Nephron progenitor cell (in vitro differentiated cells): ENCODE measurements around the gene CNTNAP2.

Experiments used
- DNase-seq: peaks from one replicate; pipeline ENCODE4 v3.0.0; 2021
- H3K27ac Mint-ChIP-seq: 2 replicates; pipeline ENCODE4 v1.8.0; 2021; ENCODE audit warnings: mild to moderate bottlenecking, moderate library complexity, mixed read lengths
- H3K27me3 Mint-ChIP-seq: 2 replicates; pipeline ENCODE4 v1.8.0; 2021; ENCODE audit warnings: mild to moderate bottlenecking, low read depth, mixed read lengths; ENCODE audit not compliant: poor library complexity
- H3K36me3 Mint-ChIP-seq: 2 replicates; pipeline ENCODE4 v1.8.0; 2021; ENCODE audit warnings: low read depth, mixed read lengths
- H3K4me1 Mint-ChIP-seq: 2 replicates; pipeline ENCODE4 v1.8.0; 2021; ENCODE audit warnings: mixed read lengths
- H3K4me3 Mint-ChIP-seq: 2 replicates; pipeline ENCODE4 v1.8.0; 2021; ENCODE audit warnings: mild to moderate bottlenecking, moderate library complexity, mixed read lengths
- H3K9me3 Mint-ChIP-seq: 2 replicates; pipeline ENCODE4 v1.8.0; 2021; ENCODE audit warnings: mild to moderate bottlenecking, moderate library complexity, mixed read lengths
- TF ChIP-seq, protein P1 (sequence below): fragments of 200-600 bp; sonication (generic); IDR thresholded peaks from 2 replicates; pipeline ENCODE4 v1.5.0; 2021; ENCODE audit warnings: antibody characterized with exemption

CNTNAP2 gene

GRCh38 chr7:147052818-147053217, 936.2 kb downstream of the CNTNAP2 start:
- no peak overlapping the region for H3K27ac Mint-ChIP-seq
- H3K4me1 Mint-ChIP-seq, result peaks cover 4% of the 10 kb centered on the region
- no peak for DNase-seq
- TF ChIP-seq, protein P1, sequence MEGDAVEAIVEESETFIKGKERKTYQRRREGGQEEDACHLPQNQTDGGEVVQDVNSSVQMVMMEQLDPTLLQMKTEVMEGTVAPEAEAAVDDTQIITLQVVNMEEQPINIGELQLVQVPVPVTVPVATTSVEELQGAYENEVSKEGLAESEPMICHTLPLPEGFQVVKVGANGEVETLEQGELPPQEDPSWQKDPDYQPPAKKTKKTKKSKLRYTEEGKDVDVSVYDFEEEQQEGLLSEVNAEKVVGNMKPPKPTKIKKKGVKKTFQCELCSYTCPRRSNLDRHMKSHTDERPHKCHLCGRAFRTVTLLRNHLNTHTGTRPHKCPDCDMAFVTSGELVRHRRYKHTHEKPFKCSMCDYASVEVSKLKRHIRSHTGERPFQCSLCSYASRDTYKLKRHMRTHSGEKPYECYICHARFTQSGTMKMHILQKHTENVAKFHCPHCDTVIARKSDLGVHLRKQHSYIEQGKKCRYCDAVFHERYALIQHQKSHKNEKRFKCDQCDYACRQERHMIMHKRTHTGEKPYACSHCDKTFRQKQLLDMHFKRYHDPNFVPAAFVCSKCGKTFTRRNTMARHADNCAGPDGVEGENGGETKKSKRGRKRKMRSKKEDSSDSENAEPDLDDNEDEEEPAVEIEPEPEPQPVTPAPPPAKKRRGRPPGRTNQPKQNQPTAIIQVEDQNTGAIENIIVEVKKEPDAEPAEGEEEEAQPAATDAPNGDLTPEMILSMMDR, result no peak
- H3K9me3 Mint-ChIP-seq, result no peaks in the 10 kb centered on the region
- H3K36me3 Mint-ChIP-seq, result no peaks in the 10 kb centered on the region
- H3K27me3 Mint-ChIP-seq, result no peaks in the 10 kb centered on the region
- no peak overlapping the region for H3K4me3 Mint-ChIP-seq

- TF ChIP-seq, protein P1, result no peak
- Mint-ChIP-seq H3K27me3 (peaks cover 2% of the 10 kb centered on the region), H3K4me3 (no peak overlapping the region), H3K27ac (no peak overlapping the region), H3K9me3 (no peaks in the 10 kb centered on the region), H3K36me3 (no peaks in the 10 kb centered on the region), H3K4me1 (peaks cover 4% of the 10 kb centered on the region)
- no peak for DNase-seq
Measured at GRCh38 chr7:147053746-147054145, 937.1 kb downstream of the CNTNAP2 start.

GRCh38 chr7:147060070-147060469, 943.5 kb downstream of the CNTNAP2 start:
- Mint-ChIP-seq H3K27me3 (peaks cover 3% of the 10 kb centered on the region), H3K9me3 (no peaks in the 10 kb centered on the region), H3K36me3 (no peaks in the 10 kb centered on the region), H3K4me3 (no peak overlapping the region), H3K27ac (no peak overlapping the region), H3K4me1 (peaks cover 4% of the 10 kb centered on the region)
- DNase-seq, result no peak
- TF ChIP-seq, protein P1, result no peak

DNA sequence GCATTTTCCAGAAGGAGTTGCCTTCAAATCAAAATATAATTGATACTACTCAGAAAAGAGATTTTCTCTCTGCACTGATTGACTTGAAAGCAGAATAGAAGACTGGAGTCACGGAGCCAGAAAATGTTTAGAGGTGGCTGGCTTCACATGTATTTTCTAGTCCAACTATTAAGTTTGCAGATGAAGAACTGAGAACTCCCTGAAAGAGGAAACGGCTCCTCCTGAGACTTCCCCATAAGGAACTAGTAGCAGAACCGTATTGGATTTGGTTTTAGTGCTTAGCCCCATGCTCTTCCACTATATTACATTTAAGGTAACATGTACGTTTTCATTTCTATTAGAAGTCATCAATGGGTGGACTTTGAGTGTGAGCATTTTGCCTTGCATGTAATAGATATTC, 946.3 kb downstream of the CNTNAP2 start:
- H3K4me3 Mint-ChIP-seq, result no peak overlapping the region
- DNase-seq, result no peak
- H3K4me1 Mint-ChIP-seq, result no peaks in the 10 kb centered on the region
- no peaks in the 10 kb centered on the region for H3K9me3 Mint-ChIP-seq
- peaks cover 3% of the 10 kb centered on the region for H3K27me3 Mint-ChIP-seq
- H3K27ac Mint-ChIP-seq, result no peak overlapping the region
- TF ChIP-seq, protein P1, result no peak
- no peaks in the 10 kb centered on the region for H3K36me3 Mint-ChIP-seq

GRCh38 chr7:147068842-147069241, 952.2 kb downstream of the CNTNAP2 start:
- peaks cover 3% of the 10 kb centered on the region for H3K9me3 Mint-ChIP-seq
- no peak for DNase-seq
- TF ChIP-seq, protein P1, result no peak
- H3K27me3 Mint-ChIP-seq, result no peaks in the 10 kb centered on the region
- no peaks in the 10 kb centered on the region for H3K36me3 Mint-ChIP-seq
- H3K27ac Mint-ChIP-seq, result no peak overlapping the region
- peaks cover 8% of the 10 kb centered on the region for H3K4me1 Mint-ChIP-seq
- H3K4me3 Mint-ChIP-seq, result no peak overlapping the region

GRCh38 chr7:147069771-147070170, 953.2 kb downstream of the CNTNAP2 start:
- Mint-ChIP-seq H3K4me3 (no peak overlapping the region), H3K9me3 (peaks cover 3% of the 10 kb centered on the region), H3K36me3 (no peaks in the 10 kb centered on the region), H3K27ac (no peak overlapping the region), H3K4me1 (peaks cover 8% of the 10 kb centered on the region), H3K27me3 (no peaks in the 10 kb centered on the region)
- TF ChIP-seq, protein P1, result no peak
- no peak for DNase-seq
